ENCODE data around the gene MLF1.

- TF ChIP-seq CTCF (conservative IDR thresholded peaks at IDR 0.05; ENCODE audit: low read length) (no peak), EZH2phosphoT487 (IDR thresholded peaks at IDR 0.05; ENCODE audit: borderline replicate concordance) (no peak)
Observed at GRCh38 chr3:158631981-158632380, 61.0 kb downstream of the MLF1 start.
